Testis (tissue), 5 donors: Measurements from ENCODE around the gene EEF2KMT. TPM values are rescaled to one million over a fixed set of nuclear protein-coding genes. Genes with fewer than 3 reads are reported as not detected.
"Not testable (repeated sequence)": the region's sequence is repeated elsewhere in the genome, so short reads cannot be mapped to it uniquely, and the experiment has no call there.

Source experiments
- DNase-seq: peaks from one replicate; pipeline ENCODE4 v3.0.0-alpha.2; 2019
- H3K27ac ChIP-seq, 2 donors: fragments of 200-600 bp; sonication (generic); one replicate each; pipeline ENCODE4 v1.5.1; 2019
- H3K27me3 ChIP-seq: fragments of 200-600 bp; sonication (generic); one replicate; pipeline ENCODE4 v1.5.1; 2019
- H3K36me3 ChIP-seq: fragments of 200-600 bp; sonication (generic); one replicate; pipeline ENCODE4 v1.5.1; 2017; ENCODE audit warnings: low read depth; ENCODE audit errors: missing control alignments
- H3K4me1 ChIP-seq: fragments of 200-600 bp; sonication (generic); one replicate; pipeline ENCODE4 v1.5.1; 2019
- H3K4me3 ChIP-seq, 2 donors: fragments of 200-600 bp; sonication (generic); one replicate each; pipeline ENCODE4 v1.5.1; 2017 to 2019
- H3K9me3 ChIP-seq: fragments of 200-600 bp; sonication (generic); one replicate; pipeline ENCODE4 v1.5.1; 2017
- CTCF ChIP-seq, 3 experiments: fragments of 450-650 bp in 2 of 3; fragments of 200-600 bp in 1 of 3; sonication (generic) in 1 of 3; IDR thresholded peaks; one replicate each; pipeline ENCODE4 v1.5.1; 2016 to 2019; ENCODE audit warnings: antibody characterized with exemption in 3 of 3, mild to moderate bottlenecking in 2 of 3, moderate library complexity in 1 of 3
- POLR2A ChIP-seq: fragments of 450-650 bp; IDR thresholded peaks from one replicate; pipeline ENCODE4 v1.6.1; 2017; ENCODE audit warnings: antibody characterized with exemption, mild to moderate bottlenecking, moderate library complexity
- WGBS, 2 donors: methylation state at CpG; one replicate each; pipeline ENCODE4 v1.1.5; 2018; 5-methylcytosine and 5-hydroxymethylcytosine counted together
- intact Hi-C: fragments of 100-400 bp; cut with DNase I; formaldehyde crosslinking; loops from one replicate; pipeline ENCODE4 v1.15.1; 2023; ENCODE audit warnings: low total_unique reads
- long read RNA-seq, 2 donors: transcript quantifications; one replicate each; lab custom pipeline, GENCODE V29; 2026
- polyA plus RNA-seq: library from polyadenylated mRNA; stranded (reverse); fragments of 350-450 nt; fragmentation: Illumina TruSeq; extraction: RNeasy Lipid Tissue Mini Kit (QIAGEN cat#74804); gene quantifications from one replicate; pipeline ENCODE4 v1.2.3, GENCODE V29; 2014; ENCODE audit warnings: low read depth, low replicate concordance; ENCODE audit not compliant: insufficient read depth
- total RNA-seq, 2 donors: library from RNA; depleted of rRNA; stranded (reverse); fragments of >200 nt; gene quantifications; one replicate each; pipeline ENCODE4 v1.2.3, GENCODE V29; 2016

Gene EEF2KMT
- total RNA-seq (10 to 100 TPM; 20.3 to 20.6 TPM), polyA plus RNA-seq (36.7 TPM)
- long read RNA-seq, donor 1, transcript EEF2KMT-202 (7 exons, 2,268 nt), result major isoform, 5 of 5 reads
- long read RNA-seq, donor 1, partial matches to known transcripts, result 0 of 5 reads
- long read RNA-seq, donor 1, other reads (novel, unspliced or antisense), result 0 of 5 reads
- long read RNA-seq, donor 2, transcript EEF2KMT-201 (8 exons, 2,390 nt), result major isoform, 5 of 8 reads
- long read RNA-seq, donor 2, partial matches to known transcripts, result 0 of 8 reads
- long read RNA-seq, donor 2, other reads (novel, unspliced or antisense), result 0 of 8 reads

- H3K4me1 ChIP-seq, H3K9me3 ChIP-seq, H3K27me3 ChIP-seq, intact Hi-C loops, H3K36me3 ChIP-seq: not testable (repeated sequence)
- peak; percentile 100 for DNase-seq
- WGBS, 2 donors, result 0% methylated on average over 1 to 38 of the region's 67 CpGs
- Histone ChIP-seq H3K4me3 (peak within 1 kb of the TSS; percentile 75 to 86), H3K27ac (peak within 1 kb of the TSS; percentile 78 to 83)
These were observed at the start of gene EEF2KMT for GRCh38 chr16:5097470-5098220. Gene EEF2KMT, minus strand, starts transcription at chr16:5097795. Its CDS starts 56 bp downstream, at chr16:5097739.

GRCh38 chr16:5144621-5144956 is 47.0 kb upstream of the EEF2KMT start:
- 88 to 92% methylated on average over 1 of the region's 1 CpG for WGBS, 2 donors
- H3K9me3 ChIP-seq, H3K27ac ChIP-seq, DNase-seq, H3K4me3 ChIP-seq, H3K4me1 ChIP-seq, intact Hi-C loops, H3K36me3 ChIP-seq, H3K27me3 ChIP-seq: not testable (repeated sequence)

DNA sequence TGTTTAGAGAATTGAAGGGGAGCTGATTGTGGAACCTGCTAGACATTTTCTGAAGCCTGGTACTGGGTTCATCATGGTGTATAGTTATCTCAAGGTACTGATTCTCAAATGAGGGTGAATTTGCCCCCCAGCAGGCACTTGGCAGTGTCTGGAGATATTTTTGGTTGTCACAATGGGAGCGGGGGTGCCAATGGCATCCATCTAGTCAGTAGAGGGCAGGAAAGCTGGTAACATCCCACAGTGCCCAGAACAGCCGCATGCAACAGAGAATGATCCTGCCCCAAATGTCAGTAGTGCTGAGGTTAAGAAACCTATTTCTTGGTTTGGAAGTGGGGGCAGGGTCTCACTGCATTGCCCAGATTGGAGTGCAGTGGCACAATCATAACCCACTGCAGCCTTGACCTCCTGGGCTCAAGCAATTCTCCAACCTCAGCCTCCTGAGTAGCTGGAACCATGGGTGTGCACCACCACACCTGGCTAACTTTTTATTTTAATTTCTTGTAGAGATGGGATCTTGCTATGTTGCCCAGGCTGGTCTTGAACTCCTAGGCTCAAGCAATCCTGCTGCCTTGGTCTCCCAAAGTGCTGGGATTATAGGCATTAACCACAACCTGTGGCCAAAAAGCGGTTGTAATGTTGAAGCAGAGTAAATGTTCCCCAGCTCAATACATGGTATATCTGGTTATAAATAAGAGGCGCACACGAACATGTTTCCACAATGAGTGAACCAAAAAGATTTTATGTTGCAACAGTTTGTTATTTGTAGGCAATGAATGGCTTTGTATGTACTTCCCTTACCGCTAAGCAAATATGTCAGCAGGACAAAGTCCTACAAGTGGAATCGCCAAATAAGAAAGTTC is 46.4 kb upstream of the EEF2KMT start:
- Histone ChIP-seq H3K4me3 (no peak overlapping the region), H3K4me1 (no peaks in the 10 kb centered on the region), H3K27me3 (no peaks in the 10 kb centered on the region), H3K36me3 (no peaks in the 10 kb centered on the region), H3K9me3 (no peaks in the 10 kb centered on the region), H3K27ac (no peak overlapping the region)
- no peak for DNase-seq
- WGBS, 2 donors, result 72 to 96% methylated on average over 7 of the region's 7 CpGs
- intact Hi-C loops, result no loop called here
- no peak for TF ChIP-seq CTCF (IDR thresholded peaks at IDR 0.05)
- no peak for TF ChIP-seq POLR2A

- H3K4me3 ChIP-seq, intact Hi-C loops, H3K36me3 ChIP-seq, H3K27ac ChIP-seq, DNase-seq, H3K27me3 ChIP-seq, H3K4me1 ChIP-seq, H3K9me3 ChIP-seq: not testable (repeated sequence)
- 59 to 71% methylated on average over 6 to 7 of the region's 7 CpGs for WGBS, 2 donors
These were observed 42.6 kb upstream of the EEF2KMT start for GRCh38 chr16:5140151-5140550.

- H3K36me3 ChIP-seq, H3K4me1 ChIP-seq, H3K27me3 ChIP-seq, intact Hi-C loops, H3K27ac ChIP-seq, DNase-seq, H3K4me3 ChIP-seq, H3K9me3 ChIP-seq: not testable (repeated sequence)
- 62 to 63% methylated on average over 11 to 13 of the region's 13 CpGs for WGBS, 2 donors
These were observed 37.3 kb upstream of the EEF2KMT start for GRCh38 chr16:5134739-5135452.

- H3K9me3 ChIP-seq, DNase-seq, H3K4me1 ChIP-seq, H3K27ac ChIP-seq, intact Hi-C loops, H3K4me3 ChIP-seq, H3K27me3 ChIP-seq, H3K36me3 ChIP-seq: not testable (repeated sequence)
- WGBS, 2 donors, result 47 to 53% methylated on average over 13 of the region's 13 CpGs
These were observed 35.5 kb upstream of the EEF2KMT start for GRCh38 chr16:5132915-5133600.

GRCh38 chr16:5131467-5132004 is 33.9 kb upstream of the EEF2KMT start:
- DNase-seq, H3K27ac ChIP-seq, H3K4me3 ChIP-seq, H3K27me3 ChIP-seq, H3K36me3 ChIP-seq, H3K9me3 ChIP-seq, intact Hi-C loops, H3K4me1 ChIP-seq: not testable (repeated sequence)
- WGBS, 2 donors, result 87 to 93% methylated on average over 3 of the region's 3 CpGs

DNA sequence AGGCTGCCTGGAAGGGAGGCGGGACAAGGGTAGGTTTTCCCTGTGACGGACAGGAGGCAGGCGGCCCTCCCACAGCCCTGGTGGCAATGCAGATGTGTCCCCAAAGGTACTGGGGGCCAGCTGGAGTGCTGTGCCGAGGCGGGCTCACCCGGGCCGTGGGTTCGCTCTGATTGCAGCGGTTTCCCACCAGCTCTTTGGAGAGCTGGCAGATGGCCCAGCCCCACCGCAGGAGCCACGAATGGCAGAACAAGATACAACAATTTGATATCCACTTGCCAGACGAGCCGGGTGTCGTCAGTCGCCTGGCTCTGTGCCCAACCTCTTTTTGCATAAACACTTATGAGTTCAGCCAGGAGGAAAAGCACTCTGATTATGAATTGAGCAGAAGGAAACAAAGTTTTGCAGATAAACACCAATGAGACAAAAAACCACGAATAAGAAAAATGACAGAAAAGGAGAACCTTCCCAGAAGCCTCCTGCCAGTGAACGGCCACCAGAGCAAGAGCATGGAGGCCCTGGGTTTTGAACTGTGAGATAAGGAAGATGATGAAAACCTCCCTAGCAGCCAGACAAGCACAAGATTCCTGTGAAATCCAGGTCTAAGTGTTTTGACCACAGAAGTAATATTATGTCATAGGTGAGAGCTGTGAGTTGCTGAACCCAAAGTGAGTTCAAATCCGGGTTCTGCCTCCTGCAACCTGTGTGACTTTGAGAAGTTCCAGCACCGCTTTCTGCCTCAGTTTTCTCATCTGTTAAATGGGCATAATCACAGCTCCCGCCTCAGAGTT is 19.9 kb upstream of the EEF2KMT start:
- H3K27me3 ChIP-seq, H3K9me3 ChIP-seq, intact Hi-C loops, H3K36me3 ChIP-seq, H3K27ac ChIP-seq, H3K4me3 ChIP-seq, H3K4me1 ChIP-seq: not testable (repeated sequence)
- DNase-seq, result peak; percentile 46
- 27 to 40% methylated on average over 20 of the region's 20 CpGs for WGBS, 2 donors

GRCh38 chr16:5116780-5117295 is 19.2 kb upstream of the EEF2KMT start:
- H3K27me3 ChIP-seq, H3K27ac ChIP-seq, DNase-seq, H3K36me3 ChIP-seq, intact Hi-C loops, H3K4me1 ChIP-seq, H3K9me3 ChIP-seq, H3K4me3 ChIP-seq: not testable (repeated sequence)
- WGBS, 2 donors, result 51 to 54% methylated on average over 10 of the region's 10 CpGs
